Fibroblast of mammary gland (primary cell): ENCODE results near the gene FRMPD4.

Source experiments
- DNase-seq: peaks from one replicate; pipeline ENCODE4 v3.0.0-alpha.2; 2010; ENCODE audit warnings: low read depth
- H3K4me3 ChIP-seq: 2 replicates; pipeline ENCODE4 v1.5.1; 2011; ENCODE audit warnings: low read depth, mild to moderate bottlenecking, low read length, moderate library complexity; ENCODE audit not compliant: control insufficient read depth
- CTCF ChIP-seq: conservative IDR thresholded peaks from 2 replicates; pipeline ENCODE4 v1.5.1; 2011; ENCODE audit warnings: low read depth, low read length, inconsistent platforms; ENCODE audit not compliant: control insufficient read depth, insufficient read depth

Gene FRMPD4

GRCh38 chrX:12567857-12568256, 429.6 kb downstream of the FRMPD4 start:
- DNase-seq, result peak; percentile 25
- H3K4me3 ChIP-seq, result no peak overlapping the region
- peak; percentile 72 for TF ChIP-seq CTCF

- H3K4me3 ChIP-seq, result no peak overlapping the region
- TF ChIP-seq CTCF, result no peak
- DNase-seq, result no peak
Observed at GRCh38 chrX:12570859-12571501, 432.7 kb downstream of the FRMPD4 start.

GRCh38 chrX:12579311-12579710, 441.0 kb downstream of the FRMPD4 start:
- no peak for DNase-seq
- TF ChIP-seq CTCF, result no peak
- no peak overlapping the region for H3K4me3 ChIP-seq

- DNase-seq, result no peak
- no peak for TF ChIP-seq CTCF
- no peak overlapping the region for H3K4me3 ChIP-seq
Observed at GRCh38 chrX:12580548-12580947, 442.3 kb downstream of the FRMPD4 start.

GRCh38 chrX:12581546-12581945, 443.3 kb downstream of the FRMPD4 start:
- TF ChIP-seq CTCF, result no peak
- H3K4me3 ChIP-seq, result no peak overlapping the region
- no peak for DNase-seq

- no peak overlapping the region for H3K4me3 ChIP-seq
- no peak for DNase-seq
- no peak for TF ChIP-seq CTCF
Observed at GRCh38 chrX:12582649-12583048, 444.4 kb downstream of the FRMPD4 start.

GRCh38 chrX:12583543-12583942, 445.3 kb downstream of the FRMPD4 start:
- H3K4me3 ChIP-seq, result no peak overlapping the region
- no peak for DNase-seq
- TF ChIP-seq CTCF, result no peak
